NCI-H69 (cell line): ENCODE results near the gene MTERF4.
"Not testable (repeated sequence)": the region's sequence is repeated elsewhere in the genome, so short reads cannot be mapped to it uniquely, and the experiment has no call there.

Experiments
- DNase-seq: peaks from one replicate; lab custom pipeline; 2025; lab: John Stamatoyannopoulos, UW

Gene MTERF4

DNA sequence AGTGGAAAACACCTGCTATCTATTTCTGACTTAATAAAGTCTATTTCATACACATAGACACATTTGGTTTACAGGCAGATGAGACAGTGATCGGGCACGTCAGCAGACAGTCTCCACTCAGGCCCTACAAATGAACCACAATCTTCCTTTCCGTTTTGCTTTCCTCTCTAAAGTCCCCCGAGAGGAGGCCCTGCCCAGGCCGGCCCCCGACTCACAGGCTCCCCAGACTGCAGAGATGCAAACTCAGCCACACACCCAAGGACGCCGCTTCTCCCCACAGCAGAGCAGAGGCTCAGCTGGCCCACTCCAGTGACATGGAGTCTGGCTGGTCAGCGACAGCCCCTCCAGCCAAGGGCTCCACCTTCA is 9.3 kb upstream of the MTERF4 start:
- DNase-seq: no peak

DNA sequence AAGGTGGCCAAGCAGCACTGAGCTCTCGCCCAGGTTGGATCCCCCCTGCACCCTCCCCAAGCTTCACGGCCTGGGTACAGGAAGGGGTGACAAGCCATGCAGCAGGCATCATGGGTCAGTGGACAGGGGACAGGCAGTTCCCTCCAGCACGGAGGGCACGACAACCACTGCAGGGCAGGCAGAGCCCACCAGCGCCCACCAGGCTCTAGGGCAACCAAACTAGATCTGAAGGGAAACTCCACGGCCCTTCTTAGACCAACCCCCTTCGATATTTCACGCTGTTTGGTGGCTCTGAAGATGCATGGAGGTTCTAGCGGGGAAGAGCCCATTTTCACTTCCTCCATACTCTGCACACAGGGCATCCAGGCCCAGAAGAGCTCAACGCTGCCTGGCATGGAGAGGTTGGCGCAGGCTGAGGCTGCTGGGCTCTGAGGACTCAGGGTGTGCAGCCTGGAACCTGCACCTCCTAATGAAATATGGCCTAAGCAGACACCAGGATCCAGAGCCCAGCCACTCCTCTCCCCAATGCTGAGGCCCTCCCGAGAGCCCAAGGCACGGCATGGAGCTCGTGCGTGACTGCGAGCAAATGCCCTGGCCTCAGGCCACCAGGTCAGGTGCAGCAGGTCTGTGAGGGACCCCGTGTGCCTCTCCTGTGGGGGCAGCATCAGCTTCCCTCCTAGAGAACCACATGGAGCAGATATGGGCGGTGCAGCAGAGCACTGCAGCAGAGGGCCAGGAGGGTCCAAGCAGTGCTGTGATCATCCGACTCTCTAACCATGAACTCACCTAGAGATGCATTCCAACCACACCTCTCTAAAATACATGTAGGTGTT is 8.7 kb upstream of the MTERF4 start:
- no peak for DNase-seq

DNA sequence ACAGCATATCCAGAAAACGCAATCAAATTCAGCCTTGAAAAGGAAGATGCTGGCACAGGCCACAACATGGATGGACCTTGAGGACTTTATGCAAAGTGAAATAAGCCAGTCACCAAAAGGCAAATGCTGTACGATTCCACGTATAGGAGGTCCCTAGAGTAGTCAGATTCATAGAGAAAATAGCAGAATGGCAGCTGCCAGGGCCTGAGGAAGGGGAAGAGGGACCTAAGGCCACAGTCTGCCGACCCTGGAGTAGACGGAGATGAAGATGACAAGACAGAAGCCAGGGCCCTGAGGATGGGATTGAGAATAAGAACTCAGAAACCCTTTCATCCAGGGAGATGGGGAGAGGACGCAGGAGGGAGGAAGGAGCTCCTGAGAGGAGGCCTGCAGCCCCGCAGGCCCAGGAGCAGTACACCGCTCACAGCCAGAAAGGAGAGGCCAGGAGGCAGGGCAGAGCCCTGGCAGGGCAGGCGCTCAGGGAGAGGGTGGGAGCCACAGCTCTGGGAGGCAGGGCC is 8.1 kb upstream of the MTERF4 start:
- DNase-seq: no peak

DNA sequence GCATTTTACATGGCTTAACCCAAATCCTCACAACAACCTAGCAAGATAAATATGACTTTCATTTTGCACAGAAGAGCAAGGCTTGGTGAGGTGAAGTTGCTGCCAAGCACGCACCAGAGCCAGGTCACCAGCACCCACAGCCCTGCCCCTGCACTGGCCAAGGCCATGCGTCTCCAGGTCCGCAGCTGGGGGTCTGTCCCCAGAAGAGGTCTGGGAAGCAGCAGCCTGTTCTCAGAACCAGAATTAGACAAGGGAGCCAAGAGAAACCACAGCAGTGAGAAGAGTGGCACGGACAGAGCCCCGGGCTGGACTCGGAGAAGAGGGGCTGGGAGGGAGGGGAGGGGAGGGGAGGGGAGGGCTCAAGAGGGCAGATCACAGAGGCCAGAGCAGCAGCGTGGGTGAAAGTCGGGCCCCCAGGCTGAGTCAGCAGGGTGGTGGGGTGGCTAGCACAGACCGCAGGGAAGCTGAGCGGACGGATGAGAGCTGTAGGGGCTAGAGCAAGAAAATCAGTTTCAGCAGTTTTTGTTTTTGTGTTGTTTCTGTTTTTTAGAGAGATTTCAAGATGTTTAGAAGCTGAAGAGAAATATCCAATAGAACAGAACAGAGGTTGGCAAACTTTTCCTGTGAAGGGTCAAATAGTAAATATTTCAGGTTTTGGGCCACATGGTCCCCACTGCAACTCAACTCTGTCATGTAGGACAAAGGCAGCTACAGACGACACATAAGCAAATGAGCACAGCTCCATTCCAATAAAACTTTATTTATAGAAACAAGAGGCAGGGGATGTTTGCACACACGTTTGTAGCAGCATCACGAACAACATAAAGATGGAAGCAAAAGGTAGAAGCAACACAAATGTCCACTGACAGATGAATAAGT is 7.4 kb upstream of the MTERF4 start:
- DNase-seq: no peak

DNA sequence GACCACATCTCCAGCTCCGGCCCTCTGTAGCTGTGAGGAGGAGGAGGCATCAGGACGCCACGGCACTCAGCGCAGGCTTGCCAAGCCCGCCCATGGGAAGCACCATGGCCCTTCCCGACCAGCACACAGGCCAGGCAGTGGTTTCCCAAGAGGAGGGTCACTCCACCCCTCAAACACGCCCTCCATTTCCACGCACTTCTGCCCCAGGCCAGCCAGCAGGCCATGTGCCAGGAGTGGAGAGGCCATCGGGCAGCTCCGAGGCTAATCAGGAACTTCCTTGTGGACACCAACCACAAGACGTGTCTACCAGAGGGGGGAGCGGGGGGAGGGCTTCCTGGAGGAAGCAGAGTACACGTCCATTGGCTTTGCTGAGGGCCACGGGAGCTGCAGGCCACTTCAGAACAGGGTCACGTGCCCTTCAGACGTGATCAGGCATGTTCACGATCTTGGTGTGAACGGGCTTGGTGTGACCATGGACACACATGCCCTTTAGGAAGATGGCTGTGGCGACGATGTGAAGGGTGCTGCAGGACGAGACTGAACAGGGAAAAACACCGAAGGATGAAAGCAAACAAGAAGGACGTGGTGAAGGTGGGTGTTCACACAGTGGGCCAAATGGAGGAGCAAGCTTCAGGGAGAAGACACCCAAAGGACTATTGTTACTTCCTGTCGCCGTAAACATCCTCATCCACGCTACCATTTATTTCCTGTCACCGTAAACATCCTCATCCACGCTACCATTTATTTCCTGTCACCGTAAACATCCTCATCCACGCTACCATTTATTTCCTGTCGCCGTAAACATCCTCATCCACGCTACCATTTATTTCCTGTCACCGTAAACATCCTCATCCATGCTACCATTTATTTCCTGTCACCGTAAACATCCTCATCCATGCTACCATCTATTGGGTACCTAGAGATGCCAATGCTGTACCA is 6.5 kb upstream of the MTERF4 start:
- no peak for DNase-seq

DNA sequence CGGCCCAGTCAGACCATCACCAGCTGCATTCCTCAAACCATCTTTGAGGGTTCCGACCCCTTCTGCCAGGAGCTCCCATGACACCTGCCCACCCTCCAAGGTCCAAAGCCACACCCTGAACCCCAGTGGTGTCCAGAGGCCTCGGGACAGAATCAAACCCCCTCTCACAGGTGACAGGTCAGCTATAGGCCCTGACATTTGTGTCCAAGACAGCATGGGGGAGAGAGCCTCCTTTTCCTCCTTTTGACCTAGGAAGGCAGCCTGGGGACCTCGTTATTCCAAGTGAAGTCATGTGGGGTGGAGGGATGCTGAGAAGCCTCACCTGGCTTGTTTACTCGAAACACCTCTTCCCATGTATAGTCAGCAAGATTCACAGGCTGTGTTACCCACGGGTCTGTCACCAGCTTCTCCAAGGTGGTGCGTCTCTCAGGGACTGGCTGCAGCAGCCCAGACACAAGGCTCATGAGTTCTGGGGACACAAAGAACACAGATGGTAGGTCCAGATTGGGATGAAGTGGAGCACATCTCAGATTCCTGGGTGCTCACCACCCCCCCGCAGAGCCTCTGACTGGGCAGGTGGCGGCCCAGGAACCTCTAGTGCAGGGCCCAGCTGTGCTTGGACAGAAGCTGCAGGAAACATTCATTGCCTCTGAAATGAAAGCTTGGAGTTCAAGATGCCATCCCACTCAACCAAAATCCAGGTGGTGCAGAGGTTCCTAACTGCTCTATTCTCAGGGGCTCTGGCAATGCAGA is 5.1 kb upstream of the MTERF4 start:
- DNase-seq: no peak

DNA sequence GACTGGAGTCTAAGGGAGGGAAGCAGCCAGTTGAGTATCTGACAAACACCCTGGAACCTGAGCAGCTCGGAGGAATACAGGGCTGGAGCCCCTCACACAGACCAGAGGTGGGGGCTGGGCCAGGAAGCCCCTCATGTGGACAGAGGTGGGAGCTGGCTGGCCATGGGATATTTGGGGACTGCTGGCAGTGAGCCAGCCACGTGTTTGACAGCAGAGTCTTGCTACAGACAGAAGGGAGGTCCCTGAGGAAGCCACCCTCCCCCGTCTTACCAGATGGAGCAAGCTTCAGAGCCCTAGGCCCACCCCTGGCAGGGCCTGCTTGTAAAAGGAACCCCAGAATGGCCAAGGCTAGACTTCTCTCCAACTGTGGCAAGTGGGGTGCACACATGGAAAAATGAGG is 3.6 kb upstream of the MTERF4 start:
- no peak for DNase-seq

DNA sequence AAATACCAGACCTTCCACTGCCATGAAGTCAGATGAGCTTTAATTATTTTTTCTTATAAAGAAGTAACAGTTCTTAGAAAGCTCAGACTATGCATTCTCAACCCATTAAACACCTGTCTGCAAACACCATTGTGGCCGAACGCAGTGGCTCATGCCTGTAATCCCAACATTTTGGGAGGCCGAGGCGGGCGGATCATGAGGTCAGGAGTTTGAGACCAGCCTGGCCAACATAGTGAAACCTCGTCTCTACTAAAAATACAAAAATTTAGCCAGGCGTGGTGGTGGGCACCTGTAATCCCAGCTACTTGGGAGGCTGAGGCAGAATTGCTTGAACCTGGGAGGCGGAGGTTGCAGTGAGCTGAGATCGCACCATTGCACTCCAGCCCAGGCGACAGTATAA is 2.5 kb upstream of the MTERF4 start:
- DNase-seq: not testable (repeated sequence)

DNA sequence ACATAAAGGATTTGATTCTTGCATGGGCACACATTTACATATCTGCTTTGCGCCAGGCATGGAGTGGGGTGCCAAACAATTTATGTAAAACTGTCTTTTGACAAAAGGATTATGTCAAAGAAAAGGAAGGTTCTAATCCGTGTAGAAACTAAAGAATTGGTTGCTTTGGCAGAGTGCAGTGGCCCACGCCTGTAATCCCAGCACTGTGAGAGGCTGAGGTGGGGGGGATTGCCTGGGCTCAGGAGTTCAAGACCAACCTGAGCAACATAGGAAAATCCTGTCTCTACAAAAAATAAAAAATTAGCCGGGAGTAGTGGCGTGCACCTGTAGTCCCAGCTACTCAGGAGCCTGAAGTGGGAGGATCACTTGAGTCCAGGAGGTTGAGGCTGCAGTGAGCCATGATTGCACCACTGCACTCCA is 1.1 kb upstream of the MTERF4 start:
- no peak for DNase-seq

DNA sequence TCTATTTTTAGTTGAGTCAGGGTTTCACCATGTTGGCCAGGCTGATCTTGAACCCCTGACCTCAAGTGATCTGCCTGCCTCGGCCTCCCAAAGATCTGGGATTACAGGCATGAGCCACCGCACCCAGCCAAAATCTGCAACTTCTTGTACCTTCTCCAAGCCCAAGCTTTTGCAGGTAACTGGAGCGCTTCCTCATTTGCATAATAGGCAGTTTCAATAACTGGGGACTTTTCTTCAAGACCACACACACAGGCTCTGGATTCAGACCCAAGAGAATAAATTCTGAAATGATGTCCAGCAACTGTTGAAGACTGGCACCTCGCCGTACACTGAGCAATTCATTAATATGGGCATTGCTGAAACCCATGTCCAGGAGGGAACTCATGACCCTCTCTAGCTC is 2.8 kb downstream of the MTERF4 start:
- no peak for DNase-seq

DNA sequence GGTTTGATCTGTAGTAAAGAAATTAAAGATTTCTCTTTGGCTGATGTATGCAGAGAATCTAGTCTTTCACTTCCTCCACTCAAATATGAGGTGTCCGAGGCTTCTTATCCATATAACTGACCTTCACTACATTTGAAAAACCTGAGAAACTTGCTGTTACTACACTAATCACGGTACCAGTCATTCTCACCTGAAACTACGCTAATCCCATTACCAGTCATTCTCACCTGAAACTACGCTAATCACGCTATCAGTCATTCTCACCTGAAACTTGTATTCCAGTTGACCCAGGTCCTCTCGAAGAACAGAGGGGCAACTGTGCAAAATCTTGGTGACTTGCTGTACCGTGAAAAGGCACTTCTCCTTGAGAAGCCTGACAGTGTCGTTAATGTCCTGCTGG is 5.1 kb downstream of the MTERF4 start:
- no peak for DNase-seq

DNA sequence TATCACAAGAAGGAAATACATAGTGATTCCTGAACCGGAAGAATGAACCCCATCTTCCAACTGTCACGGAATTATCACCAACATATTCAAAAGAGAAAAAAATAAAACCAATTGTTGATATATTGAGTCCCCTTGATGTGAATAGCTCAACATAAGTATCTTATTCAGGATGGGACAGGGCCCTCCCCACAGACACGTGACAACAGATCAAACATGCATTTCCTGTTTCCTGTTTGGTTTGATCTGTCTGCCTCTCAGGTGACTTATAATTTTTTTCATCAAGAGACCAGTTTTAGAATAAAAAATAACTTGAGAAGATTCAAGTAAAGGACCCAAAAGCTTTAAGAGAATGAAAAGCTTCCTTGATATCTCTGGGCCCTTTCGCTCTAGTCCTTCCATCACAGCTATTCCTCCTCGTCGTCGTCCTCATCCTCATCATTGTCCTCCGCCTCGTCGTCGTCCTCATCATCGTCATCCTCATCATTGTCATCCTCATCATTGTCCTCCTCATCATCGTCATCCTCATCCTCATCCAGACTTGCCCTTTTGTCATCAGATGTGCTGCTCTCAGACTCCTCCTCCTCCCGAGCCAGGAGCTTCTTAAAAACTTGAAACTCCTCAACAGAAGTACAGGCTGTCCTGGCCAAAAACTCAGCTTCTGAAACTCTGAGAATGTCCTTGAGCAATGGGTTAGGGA is 6.3 kb downstream of the MTERF4 start:
- no peak for DNase-seq

DNA sequence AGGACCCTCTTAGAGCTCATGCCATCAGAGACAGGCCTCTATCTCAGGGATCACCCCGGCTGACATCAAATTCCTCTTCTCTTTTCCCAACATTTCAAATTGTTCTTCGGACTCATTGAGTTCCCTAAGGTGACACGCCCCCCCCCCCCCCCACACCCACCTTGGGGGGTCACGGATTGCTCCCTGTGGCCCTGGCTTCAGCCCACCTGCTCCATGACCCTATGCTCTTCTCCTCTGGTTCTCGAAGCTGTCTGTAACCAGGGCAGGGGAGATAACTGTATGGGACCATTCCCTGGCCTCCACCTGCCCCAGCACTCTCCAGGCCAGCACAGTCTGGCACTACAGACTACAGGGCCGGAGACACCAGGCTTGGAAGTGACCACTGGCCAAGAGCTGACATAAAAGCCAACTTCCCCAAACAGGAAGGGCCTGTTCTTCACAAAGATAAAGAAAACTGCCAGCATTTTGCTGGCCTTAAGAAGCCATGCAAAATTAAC is 7.1 kb downstream of the MTERF4 start:
- DNase-seq: no peak

DNA sequence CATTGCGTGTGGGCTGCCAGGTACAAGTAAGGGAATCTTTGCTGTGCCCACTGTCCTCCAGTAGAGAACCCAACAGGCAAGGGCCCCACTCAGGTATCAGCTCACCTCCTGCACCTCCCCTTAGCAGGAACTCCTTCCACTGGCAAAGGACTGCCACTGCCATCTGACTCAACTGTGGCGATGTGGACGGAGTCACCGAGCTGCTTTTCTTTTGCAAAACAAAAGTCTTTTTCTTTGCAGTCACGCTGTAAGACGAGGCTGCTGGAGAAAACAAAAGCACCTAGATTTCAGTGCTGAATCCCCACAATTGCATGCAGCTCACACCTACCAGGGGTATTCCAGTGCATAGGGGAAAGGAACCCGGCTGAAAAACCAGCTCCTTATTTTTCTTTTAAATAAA is 7.9 kb downstream of the MTERF4 start:
- no peak for DNase-seq

DNA sequence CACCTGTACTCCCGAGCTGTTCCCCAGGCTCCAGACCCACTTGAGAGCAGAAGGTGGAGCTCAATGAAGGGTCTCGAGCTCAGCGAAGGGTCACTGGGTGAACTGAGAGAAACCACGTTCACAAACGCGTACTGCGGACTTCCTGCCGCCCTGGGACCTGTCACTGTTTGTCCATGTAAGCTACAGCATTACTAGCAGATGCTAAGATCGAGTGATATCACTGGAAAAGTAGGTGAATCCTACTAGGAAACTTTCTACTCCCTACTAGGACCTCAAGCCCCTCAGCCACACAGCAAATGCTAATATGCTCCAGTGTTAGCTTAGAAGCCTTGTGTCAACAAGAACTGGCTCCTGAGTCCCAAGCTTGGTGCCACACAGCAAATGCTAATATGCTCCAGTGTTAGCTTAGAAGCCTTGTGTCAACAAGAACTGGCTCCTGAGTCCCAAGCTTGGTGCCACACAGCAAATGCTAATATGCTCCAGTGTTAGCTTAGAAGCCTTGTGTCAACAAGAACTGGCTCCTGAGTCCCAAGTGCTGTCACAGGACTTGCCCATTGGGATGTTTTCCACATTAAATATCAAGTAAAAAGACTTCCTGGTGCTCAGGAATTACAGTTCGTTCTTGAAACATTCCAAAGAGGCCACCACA is 8.8 kb downstream of the MTERF4 start:
- peak; percentile 53 for DNase-seq

DNA sequence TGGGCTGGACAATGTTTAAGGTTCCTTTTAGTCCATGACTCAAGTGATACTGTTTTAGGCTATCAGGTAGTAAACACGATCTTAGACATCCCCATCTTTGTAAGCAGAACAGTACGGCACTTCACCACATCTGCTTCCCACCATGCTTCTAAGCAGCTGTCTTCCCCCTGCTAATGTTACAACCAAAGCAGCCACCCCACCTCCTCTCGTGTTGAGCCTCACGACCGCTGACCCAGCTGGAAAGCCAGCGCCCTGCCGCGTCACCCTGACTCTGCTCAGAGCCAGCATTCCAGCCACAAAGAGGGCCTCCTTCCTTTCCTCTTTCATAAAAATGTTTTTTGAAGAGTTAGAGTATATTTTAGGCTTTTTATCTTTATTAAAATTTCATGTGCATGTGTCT is 9.4 kb downstream of the MTERF4 start:
- no peak for DNase-seq

DNA sequence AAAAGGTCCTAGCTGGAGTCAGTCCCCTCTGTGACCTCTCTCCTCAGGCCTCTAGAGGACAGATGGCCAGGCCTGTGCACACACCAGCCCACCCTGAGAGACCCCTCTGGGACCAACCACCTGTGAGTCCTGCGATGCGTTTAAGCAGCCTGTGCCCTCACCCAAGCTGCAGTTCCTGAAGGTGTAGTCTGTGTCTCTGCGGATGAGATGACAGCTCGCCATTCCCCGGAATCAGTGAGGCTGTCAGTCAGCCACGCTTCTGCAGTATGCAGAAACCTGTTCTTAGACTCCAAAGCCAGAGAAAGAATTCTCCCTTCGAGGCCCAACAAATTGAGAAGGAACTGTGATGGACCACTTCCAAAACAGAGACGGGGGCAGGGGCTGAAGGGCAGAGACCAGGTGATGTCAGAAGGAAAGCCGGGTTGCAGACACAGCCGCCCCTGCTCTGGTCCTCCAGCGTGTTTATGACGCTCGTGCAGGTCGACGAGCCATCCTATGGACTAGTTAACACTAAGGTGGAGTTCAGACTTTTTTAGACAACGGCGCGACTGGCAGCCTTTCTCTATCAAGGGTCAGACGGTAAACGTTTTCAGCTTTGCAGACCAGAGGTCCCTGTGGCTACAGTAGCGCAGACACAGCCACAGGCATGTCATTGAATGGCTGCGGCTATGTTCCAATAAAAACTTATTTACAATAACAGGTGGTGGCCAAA is 10.2 kb downstream of the MTERF4 start:
- DNase-seq: no peak

DNA sequence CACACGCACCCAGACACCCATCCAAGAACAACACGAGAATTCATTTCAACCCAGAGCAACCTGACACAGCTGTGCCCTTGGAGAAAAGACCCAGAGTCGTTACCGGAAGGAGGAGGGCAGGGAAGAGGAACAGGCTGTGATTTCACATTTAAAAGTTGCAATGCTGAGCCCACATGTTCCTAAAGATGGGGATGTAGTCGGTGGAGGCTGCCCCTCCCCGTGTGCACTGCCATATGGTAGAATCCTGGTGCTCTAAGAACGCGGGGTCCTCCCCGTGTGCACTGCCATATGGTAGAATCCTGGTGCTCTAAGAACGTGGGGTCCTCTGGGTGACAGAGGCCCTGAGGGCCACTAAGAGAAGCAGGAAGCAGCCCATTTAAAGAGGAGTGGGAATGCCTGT is 10.9 kb downstream of the MTERF4 start:
- no peak for DNase-seq
